ENCODE results near the gene PITX1.

Gene PITX1

DNA sequence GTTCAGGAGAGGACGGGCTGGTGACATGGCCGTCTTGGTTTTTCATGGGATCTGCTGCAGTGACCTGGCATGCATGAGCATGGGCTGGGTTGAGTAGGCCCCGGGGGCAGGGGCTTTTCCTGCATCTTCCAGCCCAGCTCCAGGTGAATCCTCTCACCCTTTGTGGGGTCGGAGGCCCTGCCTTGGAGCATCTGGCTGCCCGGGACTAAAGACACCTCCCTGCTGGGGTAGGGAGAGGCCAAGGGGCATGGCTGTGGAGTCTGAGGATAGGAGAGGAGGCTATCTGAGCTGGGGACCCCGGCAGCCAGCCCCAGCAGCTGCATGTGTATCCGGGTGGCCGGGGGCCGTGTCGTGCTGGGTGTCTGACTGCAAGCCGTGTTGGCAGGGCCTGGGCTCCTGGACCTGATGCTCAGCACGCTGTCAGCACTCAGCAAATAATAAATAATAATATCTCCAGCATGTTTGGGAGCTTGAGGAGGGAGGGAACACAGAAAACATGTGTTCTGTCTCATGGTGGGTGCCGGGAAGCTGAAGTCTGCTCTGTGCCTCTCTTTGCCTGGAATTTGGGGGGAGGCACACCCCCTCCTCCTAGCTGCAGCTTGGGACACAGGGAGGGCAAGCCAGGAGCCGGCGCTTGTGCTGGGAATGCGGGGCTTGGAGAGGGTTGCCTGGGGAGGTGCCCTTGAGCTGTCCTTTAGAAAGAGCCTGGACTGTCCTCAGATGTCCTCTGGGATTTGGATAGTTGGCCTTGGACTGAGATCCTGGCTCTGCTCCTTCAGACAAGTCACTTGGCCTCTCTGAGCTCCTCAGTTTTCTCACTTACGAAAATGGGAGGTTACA is 28.4 kb upstream of the PITX1 start:
- TF ChIP-seq, protein P1, sequence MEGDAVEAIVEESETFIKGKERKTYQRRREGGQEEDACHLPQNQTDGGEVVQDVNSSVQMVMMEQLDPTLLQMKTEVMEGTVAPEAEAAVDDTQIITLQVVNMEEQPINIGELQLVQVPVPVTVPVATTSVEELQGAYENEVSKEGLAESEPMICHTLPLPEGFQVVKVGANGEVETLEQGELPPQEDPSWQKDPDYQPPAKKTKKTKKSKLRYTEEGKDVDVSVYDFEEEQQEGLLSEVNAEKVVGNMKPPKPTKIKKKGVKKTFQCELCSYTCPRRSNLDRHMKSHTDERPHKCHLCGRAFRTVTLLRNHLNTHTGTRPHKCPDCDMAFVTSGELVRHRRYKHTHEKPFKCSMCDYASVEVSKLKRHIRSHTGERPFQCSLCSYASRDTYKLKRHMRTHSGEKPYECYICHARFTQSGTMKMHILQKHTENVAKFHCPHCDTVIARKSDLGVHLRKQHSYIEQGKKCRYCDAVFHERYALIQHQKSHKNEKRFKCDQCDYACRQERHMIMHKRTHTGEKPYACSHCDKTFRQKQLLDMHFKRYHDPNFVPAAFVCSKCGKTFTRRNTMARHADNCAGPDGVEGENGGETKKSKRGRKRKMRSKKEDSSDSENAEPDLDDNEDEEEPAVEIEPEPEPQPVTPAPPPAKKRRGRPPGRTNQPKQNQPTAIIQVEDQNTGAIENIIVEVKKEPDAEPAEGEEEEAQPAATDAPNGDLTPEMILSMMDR (IDR thresholded peaks at IDR 0.05; ENCODE audit: control insufficient read depth, extremely low read depth, insufficient read depth): no peak
- H3K4me3 ChIP-seq (ENCODE audit: low read depth, low read length): no peak overlapping the region
- no peak for DNase-seq (ENCODE audit: low read depth)

DNA sequence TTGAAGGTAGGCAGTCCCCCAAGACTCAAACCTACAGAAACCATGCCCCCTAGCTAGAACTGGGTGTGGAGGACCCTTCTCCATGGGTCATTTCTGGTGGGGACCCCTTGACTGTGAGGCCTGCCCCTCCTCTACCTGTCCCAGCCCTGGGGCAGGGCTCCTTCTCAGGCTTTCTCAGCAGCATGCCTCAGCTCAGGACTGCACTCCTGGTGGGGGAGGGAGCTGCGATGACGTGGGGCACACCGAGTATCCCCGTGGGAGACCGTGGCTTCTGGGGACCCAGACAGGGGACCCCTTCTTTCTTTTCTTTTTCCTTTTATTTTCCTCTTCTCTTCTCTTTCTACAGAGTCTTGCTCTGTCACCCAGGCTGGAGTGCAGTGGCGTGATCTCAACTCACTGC is 27.0 kb upstream of the PITX1 start:
- no peak for DNase-seq (ENCODE audit: low read depth)
- TF ChIP-seq, protein P1 (IDR thresholded peaks at IDR 0.05; ENCODE audit: control insufficient read depth, extremely low read depth, insufficient read depth): no peak
- H3K4me3 ChIP-seq (ENCODE audit: low read depth, low read length): no peak overlapping the region

DNA sequence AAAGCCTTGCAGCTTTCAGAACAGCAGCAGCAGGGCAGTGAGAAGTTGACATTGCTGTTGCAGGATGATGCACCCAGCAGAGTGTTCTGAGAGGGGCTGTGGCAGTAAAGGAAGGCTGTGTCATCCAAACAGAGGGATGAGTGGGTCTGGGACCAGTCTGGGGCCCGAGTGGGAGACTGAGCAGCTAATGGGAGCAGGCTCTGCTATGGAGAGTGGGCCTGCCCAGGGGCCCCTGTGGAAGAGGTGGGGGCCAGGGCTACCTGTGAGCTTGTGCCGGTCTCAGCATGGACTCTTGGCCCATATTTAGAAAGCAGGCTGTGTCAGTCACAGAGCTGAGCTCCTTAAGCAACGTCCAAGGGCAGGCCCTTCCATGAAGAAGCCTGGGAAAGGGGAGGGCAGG is 26.0 kb upstream of the PITX1 start:
- TF ChIP-seq, protein P1 (IDR thresholded peaks at IDR 0.05; ENCODE audit: control insufficient read depth, extremely low read depth, insufficient read depth): no peak
- no peak for DNase-seq (ENCODE audit: low read depth)
- no peak overlapping the region for H3K4me3 ChIP-seq (ENCODE audit: low read depth, low read length)

DNA sequence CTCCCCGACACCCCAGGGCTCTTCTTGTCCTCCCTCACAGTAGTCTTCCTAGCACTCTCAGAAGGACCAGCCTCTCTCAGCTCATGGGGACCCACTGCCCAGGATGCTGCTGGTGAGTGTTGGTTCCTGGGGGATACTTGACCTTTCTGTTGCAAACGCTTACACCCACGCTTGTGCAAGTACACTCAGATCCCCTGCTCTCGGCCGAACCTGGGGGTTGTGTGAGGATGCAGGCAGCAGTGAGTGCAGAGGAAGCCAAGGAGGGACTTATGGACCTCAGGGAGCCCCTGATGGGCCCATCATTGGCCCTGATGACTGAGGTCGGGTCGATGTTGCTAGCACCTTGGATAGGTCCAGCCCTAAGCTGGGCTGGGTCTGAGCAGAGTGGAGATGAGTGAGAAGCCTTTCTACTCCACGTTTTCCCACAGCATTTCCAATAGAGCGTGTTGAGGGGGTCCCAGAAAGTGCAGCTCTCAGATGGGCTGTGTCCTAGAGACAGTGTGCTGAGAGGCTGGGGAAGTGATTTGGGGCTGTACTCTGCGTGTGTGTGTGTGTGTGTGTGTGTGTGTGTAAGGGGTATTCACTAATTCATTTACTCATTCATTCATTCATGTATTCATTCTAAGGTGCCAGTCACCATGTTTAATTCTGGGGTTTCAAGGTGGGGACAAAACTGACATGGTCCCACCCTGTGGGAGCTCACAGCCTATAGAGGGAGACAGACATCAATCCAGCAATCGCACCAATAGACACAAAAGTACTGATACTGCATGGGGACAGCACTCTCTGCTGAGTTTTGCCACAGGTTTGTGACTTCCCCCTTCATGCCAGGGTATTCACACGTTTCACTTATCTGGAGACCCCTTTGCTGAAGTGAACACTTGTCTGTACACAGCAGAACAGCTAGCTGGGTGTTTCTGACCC is 25.2 kb upstream of the PITX1 start:
- no peak overlapping the region for H3K4me3 ChIP-seq (ENCODE audit: low read depth, low read length)
- no peak for DNase-seq (ENCODE audit: low read depth)
- TF ChIP-seq, protein P1 (IDR thresholded peaks at IDR 0.05; ENCODE audit: control insufficient read depth, extremely low read depth, insufficient read depth): 0 out of 2 replicates have a peak, but pooled peaks have one; percentile 5

DNA sequence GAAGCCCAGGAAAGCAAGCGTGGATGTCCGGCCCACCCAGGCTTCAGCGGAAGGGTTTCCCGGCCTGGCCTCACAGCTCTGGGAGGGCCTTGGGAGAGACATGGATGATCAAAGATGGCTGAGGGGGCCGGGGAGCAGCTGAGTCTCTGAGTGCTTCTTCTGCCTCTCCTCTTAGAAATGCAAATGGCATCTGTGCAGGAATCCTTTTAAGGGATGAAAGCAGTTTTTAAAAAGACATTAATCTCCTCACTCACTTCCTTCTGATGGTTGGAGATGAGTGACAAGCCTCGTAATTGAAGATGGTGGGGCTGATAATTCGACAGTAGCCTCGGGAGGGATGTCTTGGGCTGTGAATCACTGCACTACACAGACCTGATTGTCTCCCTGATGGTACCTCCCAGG is 24.3 kb upstream of the PITX1 start:
- no peak overlapping the region for H3K4me3 ChIP-seq (ENCODE audit: low read depth, low read length)
- TF ChIP-seq, protein P1 (IDR thresholded peaks at IDR 0.05; ENCODE audit: control insufficient read depth, extremely low read depth, insufficient read depth): no peak
- no peak for DNase-seq (ENCODE audit: low read depth)

DNA sequence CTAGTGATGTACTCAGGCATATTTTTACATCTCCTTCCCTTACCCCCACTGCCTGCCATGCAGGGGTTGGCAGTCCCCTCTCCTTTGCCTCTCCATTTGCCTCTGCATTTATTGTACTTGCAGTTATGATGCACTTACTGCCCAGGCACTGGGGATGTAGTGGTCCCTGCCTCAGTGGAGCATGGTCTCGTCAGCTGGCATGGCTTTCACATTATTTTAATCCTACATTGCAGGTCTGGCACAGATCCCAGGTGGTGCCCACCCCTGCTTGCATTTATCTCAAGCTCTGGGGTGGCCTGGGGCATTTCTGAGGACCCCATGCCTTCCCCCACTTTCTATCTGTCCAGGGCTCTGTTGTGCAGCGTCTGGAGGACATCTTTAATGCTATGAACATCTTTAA is 23.2 kb upstream of the PITX1 start:
- TF ChIP-seq, protein P1 (IDR thresholded peaks at IDR 0.05; ENCODE audit: control insufficient read depth, extremely low read depth, insufficient read depth): no peak
- DNase-seq (ENCODE audit: low read depth): no peak
- H3K4me3 ChIP-seq (ENCODE audit: low read depth, low read length): no peak overlapping the region

Data from LNCaP clone FGC (cell line).